GM12878 (cell line): Measurements from ENCODE around the gene MFAP3L. TPM values are rescaled to one million over a fixed set of nuclear protein-coding genes. Genes with fewer than 3 reads are reported as not detected.

Experiments used
- ATAC-seq: fragments of 200-7000 bp; cut with Tn5 transposase; 3 replicates; pipeline ENCODE4 v1.9.1; 2020; ENCODE audit warnings: mild to moderate bottlenecking, moderate library complexity
- BruUV-seq: library from RNA; stranded (reverse); fragments of 400-500 nt; replicated peaks from 2 replicates; lab custom pipeline; 2021; lab: Mats Ljungman, UMichigan
- CTCF ChIA-PET: fragments of 300-600 bp; sonication (Branson Sonifier 250); formaldehyde crosslinking; extraction: SDS; loops from one replicate; lab custom pipeline; 2021; ENCODE audit warnings: inconsistent platforms; lab: Yijun Ruan, JAX
- POLR2A ChIA-PET: fragments of 350-600 bp; formaldehyde crosslinking; extraction: SDS; loops from one replicate; lab custom pipeline; 2021; ENCODE audit warnings: inconsistent platforms; lab: Charles Lee
- RAD21 ChIA-PET: fragments of 300-600 bp; sonication (Branson Sonifier 250); formaldehyde crosslinking; loops from one replicate; lab custom pipeline; 2023; ENCODE audit warnings: antibody characterized with exemption; ENCODE audit not compliant: unreplicated experiment; lab: Charles Lee
- SMC1A ChIA-PET: fragments of 300-600 bp; sonication (Branson Sonifier 250); formaldehyde crosslinking; loops from one replicate; lab custom pipeline; 2023; ENCODE audit not compliant: unreplicated experiment, uncharacterized antibody; lab: Charles Lee
- DNase-seq: peaks from one replicate; pipeline ENCODE4 v3.0.0-alpha.2; 2011; ENCODE audit warnings: low read depth, low spot score
- FAIRE-seq: peaks from 3 replicates; lab custom pipeline; 2011; peaks lifted over from hg19 to GRCh38; lab: Jason Lieb, UNC
- H2AFZ ChIP-seq: 2 replicates; pipeline ENCODE4 v1.6.0; 2011; ENCODE audit warnings: low read depth, low read length, control low read depth; ENCODE audit not compliant: control insufficient read depth
- H3K27ac ChIP-seq: 2 replicates; pipeline ENCODE4 v1.5.1; 2011; ENCODE audit warnings: control low read depth; ENCODE audit not compliant: control insufficient read depth, insufficient read depth
- H3K27me3 ChIP-seq, 2 experiments: replicated peaks in 1 of 2; 2 replicates each; pipeline versions ENCODE4 v1.6.0 to v1.6.1; 2011; ENCODE audit warnings: low read length in 1 of 2; ENCODE audit not compliant: control insufficient read depth in 2 of 2, insufficient read depth in 2 of 2
- H3K36me3 ChIP-seq, 2 experiments: 2 replicates each; pipeline ENCODE4 v1.5.1; 2011; ENCODE audit warnings: low read length in 1 of 2; ENCODE audit not compliant: control insufficient read depth in 2 of 2, insufficient read depth in 2 of 2
- H3K4me1 ChIP-seq: 2 replicates; pipeline ENCODE4 v1.6.1; 2011; ENCODE audit warnings: mild to moderate bottlenecking, low read length, moderate library complexity, mixed read lengths; ENCODE audit not compliant: control insufficient read depth, insufficient read depth
- H3K4me2 ChIP-seq: 2 replicates; pipeline ENCODE4 v1.6.0; 2011; ENCODE audit warnings: control low read depth; ENCODE audit not compliant: control insufficient read depth, insufficient read depth
- H3K4me3 ChIP-seq: fragments of 200-600 bp; sonication (generic); 2 replicates; pipeline ENCODE4 v1.5.1; 2016
- H3K79me2 ChIP-seq: 2 replicates; pipeline ENCODE4 v1.6.0; 2011; ENCODE audit warnings: low read length; ENCODE audit not compliant: control insufficient read depth, insufficient read depth
- H3K9ac ChIP-seq: 2 replicates; pipeline ENCODE4 v1.8.0; 2011; ENCODE audit warnings: low read length, control low read depth, mixed read lengths; ENCODE audit not compliant: control insufficient read depth, insufficient read depth
- H3K9me3 ChIP-seq: replicated peaks from 3 replicates; pipeline ENCODE4 v1.5.1; 2011; ENCODE audit warnings: mild to moderate bottlenecking, low read length; ENCODE audit not compliant: control insufficient read depth, insufficient read depth
- H4K20me1 ChIP-seq: 2 replicates; pipeline ENCODE4 v1.6.0; 2011; ENCODE audit not compliant: control insufficient read depth, insufficient read depth
- BCLAF1 ChIP-seq: fragments of 450-650 bp; IDR thresholded peaks from 2 replicates; pipeline ENCODE4 v1.6.1; 2017; ENCODE audit warnings: antibody characterized with exemption, mild to moderate bottlenecking, moderate library complexity
- CHD4 ChIP-seq: fragments of 200-600 bp; sonication (generic); IDR thresholded peaks from 2 replicates; pipeline ENCODE4 v1.6.1; 2016; ENCODE audit warnings: mild to moderate bottlenecking
- CREB1 ChIP-seq: IDR thresholded peaks from 2 replicates; pipeline ENCODE4 v1.6.1; 2012; ENCODE audit warnings: low read depth, mild to moderate bottlenecking, inconsistent platforms
- RAD21 ChIP-seq: IDR thresholded peaks from 2 replicates; pipeline ENCODE4 v1.6.1; 2011; ENCODE audit warnings: mild to moderate bottlenecking, low read depth, low read length, moderate library complexity; ENCODE audit not compliant: insufficient read depth
- ZNF217 ChIP-seq: fragments of 450-650 bp; IDR thresholded peaks from 2 replicates; pipeline ENCODE4 v1.6.1; 2017; ENCODE audit warnings: antibody characterized with exemption, mild to moderate bottlenecking
- ZNF24 ChIP-seq: fragments of 450-650 bp; IDR thresholded peaks from 2 replicates; pipeline ENCODE4 v1.6.1; 2017; ENCODE audit warnings: antibody characterized with exemption, mild to moderate bottlenecking
- ZZZ3 ChIP-seq: IDR thresholded peaks from 2 replicates; pipeline ENCODE4 v1.6.1; 2011; ENCODE audit warnings: low read depth; ENCODE audit not compliant: control insufficient read depth, insufficient read length
- WGBS: methylation state at CpG from one replicate; pipeline ENCODE4 v1.1.6; 2016; ENCODE audit warnings: low lambda C conversion rate; ENCODE audit not compliant: insufficient replicate concordance, insufficient coverage; ENCODE audit errors: missing lambda C conversion rate; 5-methylcytosine and 5-hydroxymethylcytosine counted together
- in situ Hi-C: fragments of 300-500 bp; cut with MboI; formaldehyde crosslinking; loops from 9 replicates; pipeline ENCODE4 v1.14.3; 2018; ENCODE audit warnings: mixed read lengths
- intact Hi-C: fragments of 100-400 bp; cut with micrococcal nuclease; formaldehyde crosslinking; loops from one replicate; pipeline ENCODE4 v1.14.2; 2022; ENCODE audit not compliant: unreplicated experiment
- polyA plus RNA-seq, 11 experiments: library from polyadenylated mRNA; depleted of rRNA in 4 of 11; unstranded in 6 of 11; stranded (reverse) in 5 of 11; fragments of >200 nt; fragmentation: Nextera tagmentation in 4 of 11; fragmentation: Illumina TruSeq in 1 of 11; extraction: Ambion mirVana in 4 of 11; extraction: Trizol in 1 of 11; gene quantifications; 1 replicate in 1 of 11; 2 replicates in 10 of 11; pipeline versions ENCODE4 v1.2.1 to v1.2.3, GENCODE V29; 2011 to 2016; ENCODE audit warnings: inconsistent platforms in 2 of 11, missing spikeins in 2 of 11, low read depth in 1 of 11
- total RNA-seq, 4 experiments: library from RNA; depleted of rRNA in 3 of 4; stranded (reverse); fragments of >200 nt in 3 of 4; fragmentation: Illumina TruSeq in 1 of 4; extraction: Trizol in 1 of 4; gene quantifications; 2 replicates each; pipeline versions ENCODE4 v1.2.1 to v1.2.3, GENCODE V29; 2013 to 2021

Gene MFAP3L
- total and polyA plus RNA-seq, 10 of the 15 experiments (the other 5 are each of a cell fraction or from before 2014, with no cell fraction given), result 0.10 to 3.0 TPM; not detected in 8

GRCh38 chr4:170052919-170053318, 26.7 kb upstream of the MFAP3L start:
- no peak for DNase-seq
- in situ Hi-C loops (loop anchor here (5.0 kb wide), 1 partner anchor 241 kb away; no protein-coding TSS in a partner anchor), intact Hi-C loops (no loop called here)
- no peak overlapping the region for H2AFZ ChIP-seq
- CTCF ChIA-PET, result no interaction called here
- H3K27ac ChIP-seq, result no peak overlapping the region
- no peak overlapping the region for H3K4me3 ChIP-seq
- H3K4me1 ChIP-seq, result no peaks in the 10 kb centered on the region
- BruUV-seq, result no TSS peak
- no peak overlapping the region for H3K4me2 ChIP-seq
- POLR2A ChIA-PET, result no interaction called here
- no peaks in the 10 kb centered on the region for H3K36me3 ChIP-seq
- FAIRE-seq, result no peak
- H3K9ac ChIP-seq, result no peak overlapping the region
- no peaks in the 10 kb centered on the region for H4K20me1 ChIP-seq
- SMC1A ChIA-PET, result no interaction called here
- no peaks in the 10 kb centered on the region for H3K9me3 ChIP-seq
- 46% methylated on average over 5 of the region's 5 CpGs for WGBS
- TF ChIP-seq BCLAF1, result no peak
- TF ChIP-seq ZZZ3, result no peak
- no peak for TF ChIP-seq ZNF217
- no peak for TF ChIP-seq CREB1
- TF ChIP-seq RAD21, result no peak
- TF ChIP-seq CHD4, result no peak
- no peak for TF ChIP-seq ZNF24
- RAD21 ChIA-PET, result no interaction called here
- no peaks in the 10 kb centered on the region for H3K79me2 ChIP-seq
- H3K27me3 ChIP-seq, result no peaks in the 10 kb centered on the region
- ATAC-seq, result no peak
